Naive B cell (primary cell): ENCODE measurements around the gene MEF2D. TPM values are rescaled to one million over a fixed set of nuclear protein-coding genes. Genes with fewer than 3 reads are reported as not detected.

Source experiments
- ATAC-seq, 2 donors: fragments of 150-1000 bp; cut with Tn5 transposase; 2 replicates each; pipeline ENCODE4 v1.10.0; 2021; ENCODE audit warnings: low read depth in 2 of 2, mild to moderate bottlenecking in 2 of 2, moderate library complexity in 2 of 2
- DNase-seq: peaks from one replicate; pipeline ENCODE4 v3.0.0; 2022
- H3K27ac Mint-ChIP-seq, 6 donors: one replicate each; pipeline ENCODE4 v1.8.0; 2020 to 2022; ENCODE audit warnings: mild to moderate bottlenecking in 6 of 6, mixed read lengths in 6 of 6, moderate library complexity in 5 of 6, inconsistent platforms in 2 of 6
- H3K27me3 Mint-ChIP-seq, 3 donors: one replicate each; pipeline ENCODE4 v1.8.0; 2021 to 2022; ENCODE audit warnings: mixed read lengths in 3 of 3, mild to moderate bottlenecking in 1 of 3
- H3K36me3 Mint-ChIP-seq, 2 donors: one replicate each; pipeline ENCODE4 v1.8.0; 2020 to 2022; ENCODE audit warnings: mixed read lengths in 2 of 2, inconsistent platforms in 1 of 2, mild to moderate bottlenecking in 1 of 2
- H3K4me1 Mint-ChIP-seq, 3 donors: one replicate each; pipeline ENCODE4 v1.8.0; 2020 to 2022; ENCODE audit warnings: mixed read lengths in 3 of 3, inconsistent platforms in 1 of 3, mild to moderate bottlenecking in 1 of 3, moderate library complexity in 1 of 3
- H3K4me3 Mint-ChIP-seq, 8 donors: one replicate each; pipeline ENCODE4 v1.8.0; 2020 to 2022; ENCODE audit warnings: mild to moderate bottlenecking in 8 of 8, mixed read lengths in 8 of 8, moderate library complexity in 8 of 8, inconsistent platforms in 2 of 8
- H3K9me3 Mint-ChIP-seq, 7 donors: one replicate each; pipeline ENCODE4 v1.8.0; 2020 to 2022; ENCODE audit warnings: mixed read lengths in 7 of 7, mild to moderate bottlenecking in 5 of 7, inconsistent platforms in 2 of 7, moderate library complexity in 1 of 7
- polyA plus RNA-seq, 6 donors: library from polyadenylated mRNA; unstranded; fragments of 300-500 nt; fragmentation: Illumina TruSeq; gene quantifications; one replicate each; pipeline ENCODE4 v1.2.3, GENCODE V29; 2021; ENCODE audit warnings: low read depth in 6 of 6

Gene MEF2D
- polyA plus RNA-seq, 6 donors from 2014 or later: 6.9 to 15.8 (median 9.1) TPM

DNA sequence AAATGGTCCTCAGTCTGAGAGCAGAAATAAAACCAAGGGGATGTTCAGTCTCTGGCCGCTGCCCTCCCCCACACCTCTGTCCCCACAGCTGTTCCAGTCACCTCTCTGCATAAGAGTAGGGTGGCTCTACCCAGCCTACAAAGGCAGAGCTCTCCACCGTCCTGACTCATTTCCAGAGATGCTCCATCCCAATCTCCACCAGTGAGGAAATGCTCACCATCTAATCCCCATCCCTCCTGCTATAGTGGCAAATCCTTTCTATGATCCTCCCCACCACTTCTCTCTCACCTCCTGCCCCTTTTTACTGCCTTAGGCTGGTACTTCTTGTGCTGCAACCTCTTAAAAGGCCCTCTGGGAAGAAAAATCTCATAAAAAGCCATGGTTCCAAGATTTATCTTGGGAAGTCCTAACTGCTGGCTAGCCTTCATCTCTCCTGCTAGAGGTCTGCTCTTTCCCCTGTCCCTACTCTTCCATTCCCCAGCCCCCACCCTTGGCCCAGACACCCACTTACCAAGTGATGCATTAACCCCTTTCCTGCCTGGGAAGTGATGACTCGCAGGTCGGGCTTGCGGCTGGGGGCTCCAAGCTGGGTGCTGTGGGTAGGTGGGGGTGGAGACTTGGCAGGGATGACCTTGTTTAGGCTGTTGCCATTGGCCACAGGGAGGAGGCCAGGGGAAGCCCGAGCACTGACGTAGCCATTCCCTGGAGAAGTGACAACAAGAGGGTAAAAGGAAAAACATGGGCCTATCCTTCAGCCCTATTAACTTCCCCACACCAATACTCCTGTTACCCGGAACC lies 23.9 kb downstream of the MEF2D start:
- no peaks in the 10 kb centered on the region for H3K27me3 Mint-ChIP-seq
- peaks cover 19 to 37% of the 10 kb centered on the region in 2 donors for H3K36me3 Mint-ChIP-seq
- no peak overlapping the region for H3K4me3 Mint-ChIP-seq
- H3K9me3 Mint-ChIP-seq: no peaks in the 10 kb centered on the region
- DNase-seq: no peak
- no peak for ATAC-seq
- H3K4me1 Mint-ChIP-seq: peaks cover 18 to 31% (median 22%) of the 10 kb centered on the region in 3 donors
- peak overlapping the region in 4 of 6 donors; percentile 41 to 74 (median 70) for H3K27ac Mint-ChIP-seq

GRCh38 chr1:156475568-156476500 lies 24.7 kb downstream of the MEF2D start:
- Mint-ChIP-seq H3K4me3 (no peak overlapping the region), H3K27me3 (no peaks in the 10 kb centered on the region), H3K4me1 (peaks cover 10 to 29% (median 13%) of the 10 kb centered on the region in 3 donors), H3K9me3 (no peaks in the 10 kb centered on the region), H3K36me3 (peaks cover 11 to 28% of the 10 kb centered on the region in 2 donors), H3K27ac (peak overlapping the region in 3 of 6 donors; percentile 41 to 66 (median 47))
- DNase-seq: no peak
- ATAC-seq: no peak

GRCh38 chr1:156474966-156475365 lies 25.6 kb downstream of the MEF2D start:
- peaks cover 4 to 20% of the 10 kb centered on the region in 2 donors for H3K36me3 Mint-ChIP-seq
- ATAC-seq: no peak

GRCh38 chr1:156471496-156472490 lies 28.8 kb downstream of the MEF2D start:
- H3K4me3 Mint-ChIP-seq: no peak overlapping the region
- H3K36me3 Mint-ChIP-seq: peaks cover 0 to 35% of the 10 kb centered on the region in 2 donors
- no peak for DNase-seq
- H3K9me3 Mint-ChIP-seq: no peaks in the 10 kb centered on the region
- peaks cover 0 to 14% (median 8%) of the 10 kb centered on the region in 3 donors for H3K4me1 Mint-ChIP-seq
- peak overlapping the region in 3 of 6 donors; percentile 15 to 72 (median 61) for H3K27ac Mint-ChIP-seq
- no peak for ATAC-seq
- no peaks in the 10 kb centered on the region for H3K27me3 Mint-ChIP-seq

More at GRCh38 chr1:156474966-156475365, 25.6 kb downstream of the MEF2D start:
- H3K9me3 Mint-ChIP-seq: no peaks in the 10 kb centered on the region
- H3K4me1 Mint-ChIP-seq: peaks cover under 1 to 20% (median 5%) of the 10 kb centered on the region in 3 donors
- H3K4me3 Mint-ChIP-seq: no peak overlapping the region
- no peaks in the 10 kb centered on the region for H3K27me3 Mint-ChIP-seq
- DNase-seq: no peak
- peak overlapping the region in 3 of 6 donors; percentile 37 to 66 (median 63) for H3K27ac Mint-ChIP-seq

GRCh38 chr1:156470473-156470872 lies 30.1 kb downstream of the MEF2D start:
- DNase-seq: no peak
- no peak for ATAC-seq
- no peak overlapping the region for H3K4me3 Mint-ChIP-seq
- H3K27ac Mint-ChIP-seq: no peak overlapping the region
- no peaks in the 10 kb centered on the region for H3K9me3 Mint-ChIP-seq
- H3K27me3 Mint-ChIP-seq: no peaks in the 10 kb centered on the region
- peaks cover 1 to 27% of the 10 kb centered on the region in 2 donors for H3K36me3 Mint-ChIP-seq
- peaks cover 0 to 14% (median 9%) of the 10 kb centered on the region in 3 donors for H3K4me1 Mint-ChIP-seq

DNA sequence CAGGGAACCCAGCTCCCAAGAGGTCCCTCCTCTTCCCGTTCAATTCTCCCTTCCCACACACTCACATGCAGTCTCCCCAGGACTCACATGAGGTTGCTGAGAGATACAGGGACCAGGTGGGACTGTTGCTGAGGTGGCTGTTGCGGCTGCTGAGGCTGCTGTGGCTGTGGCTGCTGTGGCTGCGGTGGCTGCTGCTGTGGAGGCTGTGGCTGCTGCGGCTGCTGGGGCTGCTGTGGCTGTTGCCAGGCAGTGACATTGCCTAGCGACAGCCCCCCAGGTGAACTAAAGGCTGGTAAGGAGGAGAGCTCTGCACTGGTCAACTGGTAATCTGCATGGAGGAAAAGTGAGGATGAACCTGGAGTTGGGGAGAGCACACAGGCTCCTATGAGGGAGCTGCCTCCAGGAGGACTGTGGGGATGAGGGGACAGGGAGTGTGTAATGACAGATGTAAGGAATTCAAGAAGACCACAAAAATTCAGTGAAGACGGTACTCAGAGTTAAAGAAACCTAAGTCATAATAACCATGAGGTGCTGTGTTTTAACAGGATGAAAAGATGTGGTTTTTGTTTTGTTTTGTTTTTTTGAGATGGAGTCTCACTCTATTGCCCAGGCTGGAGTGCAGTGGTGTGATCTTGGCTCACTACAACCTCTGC lies 31.8 kb downstream of the MEF2D start:
- ATAC-seq (no peak), DNase-seq (no peak)
- peak overlapping the region in 3 of 6 donors; percentile 53 to 88 (median 57) for H3K27ac Mint-ChIP-seq
- no peaks in the 10 kb centered on the region for H3K27me3 Mint-ChIP-seq
- peaks cover 5 to 23% of the 10 kb centered on the region in 2 donors for H3K36me3 Mint-ChIP-seq
- H3K9me3 Mint-ChIP-seq: no peaks in the 10 kb centered on the region
- H3K4me1 Mint-ChIP-seq: peaks cover 6 to 22% (median 14%) of the 10 kb centered on the region in 3 donors
- peak overlapping the region in 2 of 8 donors; percentile 49 to 55 for H3K4me3 Mint-ChIP-seq

DNA sequence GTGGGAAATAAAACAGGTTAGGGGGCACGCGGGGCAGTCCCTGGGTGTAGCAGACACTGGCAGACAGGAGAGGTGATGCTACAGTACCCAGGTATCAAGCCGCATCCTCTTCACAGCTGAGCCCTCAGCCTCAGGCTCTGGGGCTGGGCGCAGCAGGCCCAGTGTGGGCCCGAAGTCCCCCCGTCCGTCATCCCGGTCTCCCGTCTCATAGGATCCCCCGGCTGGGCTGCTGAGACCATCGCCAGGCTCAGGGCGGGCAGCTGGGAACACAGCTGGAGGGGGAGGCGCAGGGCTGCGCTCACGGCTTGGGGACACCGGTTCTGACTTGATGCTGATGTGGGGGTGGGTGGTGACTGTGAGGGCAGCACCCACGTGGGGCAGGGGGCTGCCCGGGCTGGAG lies 32.7 kb downstream of the MEF2D start:
- H3K9me3 Mint-ChIP-seq: no peaks in the 10 kb centered on the region
- peaks cover 6 to 25% (median 14%) of the 10 kb centered on the region in 3 donors for H3K4me1 Mint-ChIP-seq
- peaks cover 5 to 17% of the 10 kb centered on the region in 2 donors for H3K36me3 Mint-ChIP-seq
- H3K27ac Mint-ChIP-seq: peak overlapping the region in 2 of 6 donors; percentile 53 to 56
- no peaks in the 10 kb centered on the region for H3K27me3 Mint-ChIP-seq
- H3K4me3 Mint-ChIP-seq: peak overlapping the region in 3 of 8 donors; percentile 15 to 41 (median 25)
- DNase-seq (no peak), ATAC-seq (no peak)

DNA sequence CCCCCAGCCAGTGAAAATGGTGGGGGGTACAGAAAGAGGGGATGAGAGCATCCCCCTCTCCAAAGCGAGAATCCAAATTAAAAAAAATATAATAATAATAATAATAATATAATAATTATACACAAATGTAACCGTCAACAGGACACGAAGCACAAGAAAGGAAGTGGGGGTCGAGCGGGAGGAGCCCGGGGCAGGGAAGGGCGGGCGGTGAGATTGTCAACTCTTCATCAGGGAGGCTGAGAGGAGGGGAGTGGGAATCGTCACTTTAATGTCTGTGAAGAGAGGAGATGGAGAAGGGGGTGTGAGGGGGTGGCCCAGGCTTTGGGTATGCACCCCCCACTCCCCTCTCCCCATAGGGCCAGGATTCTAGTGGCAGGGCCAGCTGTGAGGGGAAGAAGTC lies 33.2 kb downstream of the MEF2D start:
- DNase-seq: no peak
- H3K27me3 Mint-ChIP-seq: no peaks in the 10 kb centered on the region
- ATAC-seq: no peak
- H3K4me3 Mint-ChIP-seq: peak overlapping the region in 2 of 8 donors; percentile 15 to 22
- H3K27ac Mint-ChIP-seq: peak overlapping the region in 3 of 6 donors; percentile 53 to 67 (median 56)
- H3K4me1 Mint-ChIP-seq: peaks cover 6 to 25% (median 14%) of the 10 kb centered on the region in 3 donors
- no peaks in the 10 kb centered on the region for H3K9me3 Mint-ChIP-seq
- H3K36me3 Mint-ChIP-seq: peaks cover 5 to 17% of the 10 kb centered on the region in 2 donors

GRCh38 chr1:156465747-156466365 lies 34.7 kb downstream of the MEF2D start:
- no peak for DNase-seq
- peaks cover 6 to 25% (median 8%) of the 10 kb centered on the region in 3 donors for H3K4me1 Mint-ChIP-seq
- H3K27ac Mint-ChIP-seq: peak overlapping the region in 1 of 6 donors; percentile 84
- peaks cover 5 to 17% of the 10 kb centered on the region in 2 donors for H3K36me3 Mint-ChIP-seq
- ATAC-seq: peak in 1 of 2 donors; percentile 14
- no peaks in the 10 kb centered on the region for H3K9me3 Mint-ChIP-seq
- peak overlapping the region in 2 of 8 donors; percentile 64 to 78 for H3K4me3 Mint-ChIP-seq
- H3K27me3 Mint-ChIP-seq: no peaks in the 10 kb centered on the region

DNA sequence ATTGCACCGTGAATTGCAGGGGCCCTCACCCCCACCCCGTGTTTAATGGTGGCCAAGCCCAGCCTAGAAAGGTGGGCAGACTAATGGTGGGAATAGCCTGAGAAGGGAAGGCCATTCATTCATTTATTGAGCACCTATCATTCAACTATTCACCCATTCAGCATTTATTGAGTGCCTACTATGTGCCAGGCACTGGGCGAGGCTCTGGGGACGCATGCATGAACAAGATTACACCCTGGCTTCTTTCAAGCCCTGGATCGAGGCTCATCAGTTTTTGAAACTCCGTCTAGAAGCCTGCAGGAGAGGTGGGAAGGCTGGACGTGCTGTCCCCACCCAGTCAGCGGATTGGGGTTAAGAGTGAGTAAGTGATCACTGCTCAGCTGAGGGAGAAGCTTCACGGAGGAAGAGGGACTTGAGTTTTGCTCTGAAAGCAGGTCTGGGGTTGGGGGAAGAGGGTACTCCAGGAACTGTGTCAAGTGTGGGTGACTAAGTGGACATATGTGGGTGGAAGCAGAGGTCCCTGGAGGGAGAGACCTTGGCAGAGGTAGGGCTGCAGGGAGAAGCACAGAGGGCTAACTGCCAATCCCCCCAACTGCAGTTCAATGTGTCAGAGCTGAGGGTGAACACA lies 35.6 kb downstream of the MEF2D start:
- peak overlapping the region in 1 of 8 donors; percentile 16 for H3K4me3 Mint-ChIP-seq
- peaks cover 6 to 25% (median 8%) of the 10 kb centered on the region in 3 donors for H3K4me1 Mint-ChIP-seq
- DNase-seq (no peak), ATAC-seq (no peak)
- H3K36me3 Mint-ChIP-seq: peaks cover 5 to 17% of the 10 kb centered on the region in 2 donors
- peak overlapping the region in 1 of 6 donors; percentile 9 for H3K27ac Mint-ChIP-seq
- no peaks in the 10 kb centered on the region for H3K27me3 Mint-ChIP-seq
- H3K9me3 Mint-ChIP-seq: no peaks in the 10 kb centered on the region

DNA sequence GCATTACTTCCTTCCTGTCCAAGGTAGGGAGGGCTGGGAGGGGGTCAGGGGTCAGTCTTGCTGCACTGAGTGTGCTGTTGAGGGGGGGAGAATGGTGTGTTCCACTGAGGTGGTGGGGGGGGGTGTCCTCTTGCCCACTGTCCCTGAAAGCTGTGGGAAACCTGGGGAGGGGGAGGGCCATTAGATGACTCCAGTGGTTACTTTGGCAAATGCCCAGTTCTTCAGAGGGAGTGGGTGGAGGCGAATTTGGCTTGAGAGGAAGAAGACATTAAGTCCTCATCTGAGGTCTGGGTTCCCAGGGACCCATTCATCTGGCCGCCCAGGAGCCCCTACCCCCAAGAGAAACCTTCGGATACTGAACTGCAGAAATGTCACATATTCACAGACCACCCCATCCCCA lies 36.2 kb downstream of the MEF2D start:
- Mint-ChIP-seq H3K36me3 (peaks cover 5 to 17% of the 10 kb centered on the region in 2 donors), H3K27me3 (no peaks in the 10 kb centered on the region), H3K9me3 (no peaks in the 10 kb centered on the region), H3K4me3 (no peak overlapping the region), H3K27ac (peak overlapping the region in 1 of 6 donors; percentile 78), H3K4me1 (peaks cover 6 to 25% (median 8%) of the 10 kb centered on the region in 3 donors)
- no peak for ATAC-seq
- no peak for DNase-seq
